Measurements from ENCODE around the gene PGAP2.
A peak's percentile ranks its signal among the peaks of the same experiment; 100 is the strongest.

PGAP2 gene

GRCh38 chr11:3834664-3835461 lies 26.5 kb downstream of the PGAP2 start:
- H3K27ac ChIP-seq (ENCODE audit: low read length) = peak overlapping the region; percentile 46
- H3K27me3 ChIP-seq (ENCODE audit: low read depth, low read length) = no peaks in the 10 kb centered on the region
- peaks cover 0 to 4% of the 10 kb centered on the region in 2 donors for H3K36me3 ChIP-seq (ENCODE audit: control insufficient read depth in 1 of 2, insufficient read depth in 2 of 2, low read length in 2 of 2)
- H3K4me3 ChIP-seq (ENCODE audit: low read depth in 1 of 2, low read length in 2 of 2) = no peak overlapping the region
- peaks cover 32 to 40% of the 10 kb centered on the region in 2 donors for H3K4me1 ChIP-seq (ENCODE audit: control insufficient read depth in 1 of 2, insufficient read depth in 2 of 2, low read length in 2 of 2)
- H3K9me3 ChIP-seq (ENCODE audit: control insufficient read depth in 1 of 2, low read length in 2 of 2) = no peaks in the 10 kb centered on the region

- Histone ChIP-seq H3K9me3 (ENCODE audit: control insufficient read depth in 1 of 2, low read length in 2 of 2) (no peaks in the 10 kb centered on the region), H3K4me1 (ENCODE audit: control insufficient read depth in 1 of 2, insufficient read depth in 2 of 2, low read length in 2 of 2) (peaks cover 32 to 41% of the 10 kb centered on the region in 2 donors), H3K27me3 (ENCODE audit: low read depth, low read length) (no peaks in the 10 kb centered on the region), H3K4me3 (ENCODE audit: low read depth in 1 of 2, low read length in 2 of 2) (no peak overlapping the region), H3K36me3 (ENCODE audit: control insufficient read depth in 1 of 2, insufficient read depth in 2 of 2, low read length in 2 of 2) (peaks cover 0 to under 1% of the 10 kb centered on the region in 2 donors), H3K27ac (ENCODE audit: low read length) (peak overlapping the region; percentile 46)
Measured at GRCh38 chr11:3835751-3836150, 27.4 kb downstream of the PGAP2 start.

DNA sequence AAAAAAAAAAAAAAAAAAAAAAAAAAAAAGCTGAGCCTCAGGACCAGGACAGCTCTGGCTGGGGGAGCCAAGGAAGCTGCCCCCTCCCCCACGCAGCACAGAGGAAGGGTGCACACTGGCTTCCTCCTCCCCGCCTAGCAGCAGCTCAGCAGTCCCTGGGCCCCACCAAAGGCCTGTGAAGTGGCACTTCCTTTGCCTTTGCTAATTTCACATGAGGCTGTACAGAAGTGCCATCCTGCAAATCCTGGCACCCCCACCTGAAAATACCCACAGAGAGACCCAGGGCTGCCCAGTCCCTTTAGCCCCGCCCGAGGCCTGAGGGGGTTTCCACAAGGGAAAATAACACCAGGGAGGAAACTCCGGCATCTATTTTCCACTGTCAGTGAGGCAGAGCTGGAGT lies 28.5 kb downstream of the PGAP2 start:
- Histone ChIP-seq H3K27ac (ENCODE audit: low read length) (peak overlapping the region; percentile 75), H3K27me3 (ENCODE audit: low read depth, low read length) (no peaks in the 10 kb centered on the region), H3K9me3 (ENCODE audit: control insufficient read depth in 1 of 2, low read length in 2 of 2) (no peaks in the 10 kb centered on the region), H3K4me1 (ENCODE audit: control insufficient read depth in 1 of 2, insufficient read depth in 2 of 2, low read length in 2 of 2) (peaks cover 31 to 41% of the 10 kb centered on the region in 2 donors), H3K4me3 (ENCODE audit: low read depth in 1 of 2, low read length in 2 of 2) (peak overlapping the region in 1 of 2 donors; percentile 88), H3K36me3 (ENCODE audit: control insufficient read depth in 1 of 2, insufficient read depth in 2 of 2, low read length in 2 of 2) (no peaks in the 10 kb centered on the region)

DNA sequence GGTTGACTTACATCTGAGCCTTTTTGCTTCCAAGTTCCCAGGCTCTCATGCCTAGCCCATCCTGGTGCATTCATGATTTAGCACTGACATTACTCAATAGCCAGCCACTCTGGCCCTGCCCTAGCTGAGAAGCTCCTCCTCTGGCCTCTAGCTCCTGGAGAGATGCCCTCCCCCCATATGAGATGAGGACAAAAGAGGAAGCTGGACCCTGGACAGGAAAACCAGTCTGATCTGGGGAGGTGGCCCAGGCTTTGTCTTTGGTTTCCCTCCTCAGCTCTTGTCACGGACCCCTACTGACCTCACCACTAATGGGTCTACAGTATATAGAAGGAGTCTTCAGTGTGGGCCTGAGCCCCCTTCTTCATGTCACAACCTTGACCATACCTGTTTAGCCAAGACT lies 29.4 kb downstream of the PGAP2 start:
- Histone ChIP-seq H3K9me3 (ENCODE audit: control insufficient read depth in 1 of 2, low read length in 2 of 2) (no peaks in the 10 kb centered on the region), H3K36me3 (ENCODE audit: control insufficient read depth in 1 of 2, insufficient read depth in 2 of 2, low read length in 2 of 2) (no peaks in the 10 kb centered on the region), H3K27ac (ENCODE audit: low read length) (peak overlapping the region; percentile 75), H3K4me1 (ENCODE audit: control insufficient read depth in 1 of 2, insufficient read depth in 2 of 2, low read length in 2 of 2) (peaks cover 22 to 35% of the 10 kb centered on the region in 2 donors), H3K27me3 (ENCODE audit: low read depth, low read length) (no peaks in the 10 kb centered on the region), H3K4me3 (ENCODE audit: low read depth in 1 of 2, low read length in 2 of 2) (peak overlapping the region; percentile 49 to 88)

- Histone ChIP-seq H3K36me3 (ENCODE audit: control insufficient read depth in 1 of 2, insufficient read depth in 2 of 2, low read length in 2 of 2) (no peaks in the 10 kb centered on the region), H3K27me3 (ENCODE audit: low read depth, low read length) (no peaks in the 10 kb centered on the region), H3K4me3 (ENCODE audit: low read depth in 1 of 2, low read length in 2 of 2) (peak overlapping the region; percentile 49 to 88), H3K27ac (ENCODE audit: low read length) (peak overlapping the region; percentile 81), H3K4me1 (ENCODE audit: control insufficient read depth in 1 of 2, insufficient read depth in 2 of 2, low read length in 2 of 2) (peaks cover 19 to 28% of the 10 kb centered on the region in 2 donors), H3K9me3 (ENCODE audit: control insufficient read depth in 1 of 2, low read length in 2 of 2) (no peaks in the 10 kb centered on the region)
Measured at GRCh38 chr11:3838504-3838903, 30.1 kb downstream of the PGAP2 start.

GRCh38 chr11:3840004-3840869 lies 31.9 kb downstream of the PGAP2 start:
- Histone ChIP-seq H3K36me3 (ENCODE audit: control insufficient read depth in 1 of 2, insufficient read depth in 2 of 2, low read length in 2 of 2) (no peaks in the 10 kb centered on the region), H3K4me3 (ENCODE audit: low read depth in 1 of 2, low read length in 2 of 2) (peak overlapping the region; percentile 62 to 88), H3K27ac (ENCODE audit: low read length) (peak overlapping the region; percentile 81), H3K4me1 (ENCODE audit: control insufficient read depth in 1 of 2, insufficient read depth in 2 of 2, low read length in 2 of 2) (peaks cover 12 to 28% of the 10 kb centered on the region in 2 donors), H3K9me3 (ENCODE audit: control insufficient read depth in 1 of 2, low read length in 2 of 2) (no peaks in the 10 kb centered on the region), H3K27me3 (ENCODE audit: low read depth, low read length) (no peaks in the 10 kb centered on the region)

DNA sequence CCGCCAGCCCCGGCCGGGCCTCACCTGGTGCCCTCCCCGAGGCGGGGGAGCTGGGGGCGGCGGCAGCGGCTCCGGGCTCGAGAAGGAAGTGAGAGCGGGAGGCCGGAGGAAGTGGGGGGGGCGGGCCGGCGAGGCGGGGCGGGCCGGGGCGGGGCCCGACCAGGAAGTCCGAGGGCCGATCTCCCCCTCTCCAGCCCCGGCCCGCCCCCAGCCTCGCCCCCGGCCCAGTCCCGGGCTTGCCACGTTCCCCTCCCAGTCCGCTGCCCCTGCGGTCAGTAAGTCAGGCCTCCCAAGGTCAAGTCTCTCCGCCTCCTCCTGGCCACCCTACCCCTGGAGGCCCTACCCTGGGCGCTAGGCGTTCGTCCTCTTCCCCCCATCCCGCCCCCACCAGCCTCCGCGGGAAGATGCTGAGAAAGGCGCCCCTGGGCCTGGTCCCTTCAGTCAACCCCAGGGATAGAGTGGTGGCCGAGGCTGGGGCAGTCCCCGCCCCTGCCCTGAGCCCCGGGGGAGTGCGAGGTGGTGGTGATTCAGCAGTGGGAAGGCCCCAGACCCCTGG lies 32.6 kb downstream of the PGAP2 start, which contains the start of gene RHOG:
RHOG (minus strand) TSS at position 90 of the 556 bp plus-strand sequence. CDS start 12,821 bp downstream, outside the sequence.
- no peaks in the 10 kb centered on the region for H3K27me3 ChIP-seq (ENCODE audit: low read depth, low read length)
- peak within 1 kb of the TSS; percentile 81 for H3K27ac ChIP-seq (ENCODE audit: low read length)
- no peaks in the 10 kb centered on the region for H3K9me3 ChIP-seq (ENCODE audit: control insufficient read depth in 1 of 2, low read length in 2 of 2)
- no peaks in the 10 kb centered on the region for H3K36me3 ChIP-seq (ENCODE audit: control insufficient read depth in 1 of 2, insufficient read depth in 2 of 2, low read length in 2 of 2)
- peaks cover 8 to 28% of the 10 kb centered on the region in 2 donors for H3K4me1 ChIP-seq (ENCODE audit: control insufficient read depth in 1 of 2, insufficient read depth in 2 of 2, low read length in 2 of 2)
- H3K4me3 ChIP-seq (ENCODE audit: low read depth in 1 of 2, low read length in 2 of 2) = peak within 1 kb of the TSS; percentile 62 to 88

DNA sequence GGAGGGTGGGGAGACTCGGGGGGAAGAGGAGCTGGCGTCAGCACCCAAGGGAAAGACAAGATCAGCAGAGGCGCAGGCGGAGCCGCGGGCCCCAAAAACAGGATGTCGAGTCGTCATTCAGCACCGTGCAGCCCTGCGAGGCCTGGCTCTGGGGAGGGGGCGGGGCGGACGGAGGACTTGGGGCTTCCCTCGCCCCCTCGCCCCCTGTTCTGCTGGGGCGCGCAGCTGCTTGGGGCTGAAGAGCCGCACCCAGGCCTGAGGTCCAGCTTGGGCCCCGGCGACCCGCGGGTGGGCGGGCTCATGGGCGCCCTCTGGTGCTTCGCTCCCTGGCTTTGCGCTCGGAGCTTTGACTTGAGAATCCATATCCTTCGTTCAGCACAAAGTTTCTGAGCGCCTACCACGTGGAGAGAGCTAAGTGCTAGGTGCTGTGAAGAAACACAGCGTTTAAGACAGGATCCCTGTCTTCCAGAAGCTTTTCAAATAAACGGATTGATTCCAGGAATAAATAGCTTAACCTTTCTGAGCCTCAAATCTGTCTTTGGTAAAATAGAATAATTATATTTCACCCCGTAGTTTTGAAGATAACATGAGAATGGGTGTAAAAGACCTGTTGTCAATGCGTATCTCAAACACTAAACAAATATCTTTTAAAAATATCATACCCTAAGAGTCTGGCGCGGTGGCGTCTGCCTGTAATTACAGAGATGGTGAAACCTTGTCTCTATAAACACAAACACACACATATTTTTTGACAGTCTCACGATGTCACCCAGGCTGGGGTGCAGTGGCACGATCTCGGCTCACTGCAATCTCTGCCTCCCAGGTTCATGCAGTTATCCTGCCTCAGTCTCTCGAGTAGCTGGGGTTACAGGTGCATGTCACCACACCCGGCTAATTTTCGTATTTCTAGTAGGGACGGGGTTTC lies 33.3 kb downstream of the PGAP2 start:
- H3K27ac ChIP-seq (ENCODE audit: low read length) = peak overlapping the region; percentile 77
- no peaks in the 10 kb centered on the region for H3K9me3 ChIP-seq (ENCODE audit: control insufficient read depth in 1 of 2, low read length in 2 of 2)
- peaks cover 8 to 28% of the 10 kb centered on the region in 2 donors for H3K4me1 ChIP-seq (ENCODE audit: control insufficient read depth in 1 of 2, insufficient read depth in 2 of 2, low read length in 2 of 2)
- no peaks in the 10 kb centered on the region for H3K27me3 ChIP-seq (ENCODE audit: low read depth, low read length)
- H3K36me3 ChIP-seq (ENCODE audit: control insufficient read depth in 1 of 2, insufficient read depth in 2 of 2, low read length in 2 of 2) = no peaks in the 10 kb centered on the region
- H3K4me3 ChIP-seq (ENCODE audit: low read depth in 1 of 2, low read length in 2 of 2) = peak overlapping the region; percentile 42 to 62

- Histone ChIP-seq H3K27me3 (ENCODE audit: low read depth, low read length) (no peaks in the 10 kb centered on the region), H3K36me3 (ENCODE audit: control insufficient read depth in 1 of 2, insufficient read depth in 2 of 2, low read length in 2 of 2) (no peaks in the 10 kb centered on the region), H3K27ac (ENCODE audit: low read length) (no peak overlapping the region), H3K9me3 (ENCODE audit: control insufficient read depth in 1 of 2, low read length in 2 of 2) (no peaks in the 10 kb centered on the region), H3K4me3 (ENCODE audit: low read depth in 1 of 2, low read length in 2 of 2) (no peak overlapping the region), H3K4me1 (ENCODE audit: control insufficient read depth in 1 of 2, insufficient read depth in 2 of 2, low read length in 2 of 2) (peaks cover 0 to 15% of the 10 kb centered on the region in 2 donors)
Measured at GRCh38 chr11:3843326-3843725, 35.0 kb downstream of the PGAP2 start.

- H3K27ac ChIP-seq (ENCODE audit: low read length) = no peak overlapping the region
- no peaks in the 10 kb centered on the region for H3K27me3 ChIP-seq (ENCODE audit: low read depth, low read length)
- H3K36me3 ChIP-seq (ENCODE audit: control insufficient read depth in 1 of 2, insufficient read depth in 2 of 2, low read length in 2 of 2) = no peaks in the 10 kb centered on the region
Measured at GRCh38 chr11:3845246-3845645, 36.9 kb downstream of the PGAP2 start.

More at GRCh38 chr11:3845246-3845645, 36.9 kb downstream of the PGAP2 start:
- Histone ChIP-seq H3K9me3 (ENCODE audit: control insufficient read depth in 1 of 2, low read length in 2 of 2) (no peaks in the 10 kb centered on the region), H3K4me1 (ENCODE audit: control insufficient read depth in 1 of 2, insufficient read depth in 2 of 2, low read length in 2 of 2) (peaks cover 0 to 3% of the 10 kb centered on the region in 2 donors), H3K4me3 (ENCODE audit: low read depth in 1 of 2, low read length in 2 of 2) (no peak overlapping the region)

All from muscle layer of duodenum (tissue), 2 donors.